Cardiac muscle cell (in vitro differentiated cells and primary cell): Measurements from ENCODE around the gene CORO7. TPM values are rescaled to one million over a fixed set of nuclear protein-coding genes. Genes with fewer than 3 reads are reported as not detected.

Experiments
- DNase-seq, 2 donors: peaks; one replicate each; pipeline versions ENCODE4 v3.0.0 to v3.0.0-alpha.2; 2010 to 2017; ENCODE audit warnings: low read depth in 1 of 2, low spot score in 1 of 2
- H3K27ac ChIP-seq: fragments of 200-600 bp; sonication (generic); 2 replicates; pipeline ENCODE4 v1.5.1; 2016
- H3K27me3 ChIP-seq: fragments of 200-600 bp; sonication (generic); 2 replicates; pipeline ENCODE4 v1.6.0; 2016; ENCODE audit warnings: control low read depth
- H3K36me3 ChIP-seq: fragments of 200-600 bp; sonication (generic); 2 replicates; pipeline ENCODE4 v1.5.1; 2016; ENCODE audit warnings: control low read depth
- H3K4me1 ChIP-seq: fragments of 200-600 bp; sonication (generic); 2 replicates; pipeline ENCODE4 v1.8.1; 2017; ENCODE audit warnings: low read depth, mild to moderate bottlenecking, mixed run types
- H3K4me3 ChIP-seq: fragments of 200-600 bp; sonication (generic); 2 replicates; pipeline ENCODE4 v1.5.1; 2016; ENCODE audit warnings: mild to moderate bottlenecking
- H3K9me3 ChIP-seq: fragments of 200-600 bp; sonication (generic); 2 replicates; pipeline ENCODE4 v1.5.1; 2017; ENCODE audit warnings: low read depth, mild to moderate bottlenecking, control low read depth
- polyA plus RNA-seq: library from polyadenylated mRNA; unstranded; fragments of >200 nt; fragmentation: Nextera tagmentation; extraction: Ambion mirVana; gene quantifications from 2 replicates; pipeline ENCODE4 v1.2.1, GENCODE V29; 2016
- total RNA-seq: library from RNA; depleted of rRNA; stranded (reverse); fragments of >200 nt; gene quantifications from 2 replicates; pipeline ENCODE4 v1.2.3, GENCODE V29; 2016
- TF ChIP-seq, protein P1 (sequence below): IDR thresholded peaks from 2 replicates; pipeline ENCODE4 v1.5.1; 2012; ENCODE audit warnings: low read depth, mild to moderate bottlenecking, low read length

The CORO7 gene
- total and polyA plus RNA-seq, 2 experiments from 2014 or later, result 62.1 to 66.5 TPM

DNA sequence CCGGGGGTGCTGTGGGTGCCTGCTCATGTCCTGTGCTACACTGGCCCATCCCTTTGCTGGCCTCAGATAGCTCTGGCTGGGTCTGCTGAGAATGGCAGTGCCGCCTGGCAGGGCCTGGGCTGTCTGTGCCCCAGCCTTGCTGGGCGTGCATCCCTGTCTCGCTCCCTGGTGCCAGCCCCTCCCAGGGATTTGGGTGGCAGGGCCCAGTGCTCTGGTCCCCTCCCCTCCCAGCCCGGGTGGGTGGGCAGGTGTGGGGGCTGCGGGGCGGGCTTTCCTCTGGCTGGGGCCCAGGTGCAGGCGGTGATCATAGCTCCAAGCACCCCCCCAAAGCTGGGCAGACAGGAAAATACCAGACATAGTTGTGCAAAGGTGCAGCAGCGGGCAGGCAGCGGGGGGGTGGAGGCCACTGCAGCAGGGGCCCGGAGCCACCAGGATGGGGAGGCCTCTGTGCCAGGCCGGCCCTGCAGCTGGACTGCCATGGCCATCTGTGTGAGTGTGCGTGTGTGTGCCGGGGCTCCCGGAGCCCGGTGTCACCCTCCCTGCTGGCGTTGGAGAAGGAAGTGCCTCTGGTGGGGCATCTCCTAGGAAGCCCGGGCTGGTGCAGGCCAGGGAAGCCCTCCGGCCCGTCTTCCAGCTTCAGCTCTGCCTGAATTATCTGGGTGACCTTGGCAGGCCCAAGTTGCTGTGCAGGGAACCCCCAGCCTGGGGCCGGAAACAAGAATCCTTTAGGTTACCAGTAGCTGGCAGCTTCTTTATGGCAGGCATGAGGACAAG, 93.1 kb downstream of the CORO7 start:
- Histone ChIP-seq H3K27ac (peak overlapping the region; percentile 81), H3K4me1 (peaks cover 45% of the 10 kb centered on the region), H3K27me3 (no peaks in the 10 kb centered on the region), H3K9me3 (no peaks in the 10 kb centered on the region), H3K4me3 (no peak overlapping the region), H3K36me3 (no peaks in the 10 kb centered on the region)
- no peak for DNase-seq
- TF ChIP-seq, protein P1, sequence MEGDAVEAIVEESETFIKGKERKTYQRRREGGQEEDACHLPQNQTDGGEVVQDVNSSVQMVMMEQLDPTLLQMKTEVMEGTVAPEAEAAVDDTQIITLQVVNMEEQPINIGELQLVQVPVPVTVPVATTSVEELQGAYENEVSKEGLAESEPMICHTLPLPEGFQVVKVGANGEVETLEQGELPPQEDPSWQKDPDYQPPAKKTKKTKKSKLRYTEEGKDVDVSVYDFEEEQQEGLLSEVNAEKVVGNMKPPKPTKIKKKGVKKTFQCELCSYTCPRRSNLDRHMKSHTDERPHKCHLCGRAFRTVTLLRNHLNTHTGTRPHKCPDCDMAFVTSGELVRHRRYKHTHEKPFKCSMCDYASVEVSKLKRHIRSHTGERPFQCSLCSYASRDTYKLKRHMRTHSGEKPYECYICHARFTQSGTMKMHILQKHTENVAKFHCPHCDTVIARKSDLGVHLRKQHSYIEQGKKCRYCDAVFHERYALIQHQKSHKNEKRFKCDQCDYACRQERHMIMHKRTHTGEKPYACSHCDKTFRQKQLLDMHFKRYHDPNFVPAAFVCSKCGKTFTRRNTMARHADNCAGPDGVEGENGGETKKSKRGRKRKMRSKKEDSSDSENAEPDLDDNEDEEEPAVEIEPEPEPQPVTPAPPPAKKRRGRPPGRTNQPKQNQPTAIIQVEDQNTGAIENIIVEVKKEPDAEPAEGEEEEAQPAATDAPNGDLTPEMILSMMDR, result no peak

DNA sequence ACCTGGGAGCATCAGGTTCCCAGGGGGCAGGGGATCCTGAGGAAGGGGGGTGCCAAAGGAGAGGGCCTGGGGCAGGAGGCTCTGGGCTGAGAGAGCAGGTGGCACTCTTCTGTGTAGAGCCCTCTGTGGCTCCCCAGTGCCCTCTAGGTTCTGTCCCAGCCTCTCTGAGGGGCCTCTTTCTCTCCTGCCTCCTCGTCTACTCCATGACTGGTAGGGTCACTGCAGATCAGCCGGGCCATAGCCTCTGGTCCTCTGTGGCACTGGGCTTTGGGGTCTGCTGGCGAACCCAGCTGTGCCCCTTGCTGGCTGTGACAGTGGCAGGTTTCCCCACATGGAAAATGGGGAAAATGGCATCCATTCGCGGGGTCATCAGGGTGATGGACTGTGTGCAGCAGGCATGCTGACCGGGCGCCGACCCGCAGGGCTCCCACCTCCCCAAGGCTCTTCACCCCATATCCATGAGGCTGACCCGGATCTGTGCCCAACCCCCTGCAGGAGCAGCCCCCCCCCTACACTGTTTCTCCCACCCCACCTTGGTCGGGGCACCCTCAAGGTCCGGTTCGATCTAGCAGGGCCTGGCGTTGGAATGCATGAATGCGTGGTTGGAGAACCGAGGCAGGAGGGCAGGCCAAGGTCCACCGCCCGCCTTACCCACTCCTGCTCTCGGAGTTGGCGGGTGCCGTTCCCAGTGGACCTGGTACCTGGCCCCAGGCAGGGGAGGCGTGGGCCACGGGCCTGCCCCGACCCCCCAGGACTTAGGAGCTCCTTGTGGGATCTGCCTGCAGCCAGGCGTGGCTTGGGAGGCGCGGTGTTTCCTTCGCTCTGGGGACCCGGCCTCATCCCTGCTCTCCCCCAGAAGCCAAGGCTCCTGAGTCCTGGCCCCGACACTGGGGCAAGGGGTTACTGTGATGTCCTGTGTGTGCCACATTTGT, 94.0 kb downstream of the CORO7 start:
- Histone ChIP-seq H3K4me1 (peaks cover 49% of the 10 kb centered on the region), H3K4me3 (no peak overlapping the region), H3K27me3 (no peaks in the 10 kb centered on the region), H3K9me3 (no peaks in the 10 kb centered on the region), H3K36me3 (no peaks in the 10 kb centered on the region), H3K27ac (peak overlapping the region; percentile 81)
- no peak for DNase-seq
- TF ChIP-seq, protein P1, result no peak

DNA sequence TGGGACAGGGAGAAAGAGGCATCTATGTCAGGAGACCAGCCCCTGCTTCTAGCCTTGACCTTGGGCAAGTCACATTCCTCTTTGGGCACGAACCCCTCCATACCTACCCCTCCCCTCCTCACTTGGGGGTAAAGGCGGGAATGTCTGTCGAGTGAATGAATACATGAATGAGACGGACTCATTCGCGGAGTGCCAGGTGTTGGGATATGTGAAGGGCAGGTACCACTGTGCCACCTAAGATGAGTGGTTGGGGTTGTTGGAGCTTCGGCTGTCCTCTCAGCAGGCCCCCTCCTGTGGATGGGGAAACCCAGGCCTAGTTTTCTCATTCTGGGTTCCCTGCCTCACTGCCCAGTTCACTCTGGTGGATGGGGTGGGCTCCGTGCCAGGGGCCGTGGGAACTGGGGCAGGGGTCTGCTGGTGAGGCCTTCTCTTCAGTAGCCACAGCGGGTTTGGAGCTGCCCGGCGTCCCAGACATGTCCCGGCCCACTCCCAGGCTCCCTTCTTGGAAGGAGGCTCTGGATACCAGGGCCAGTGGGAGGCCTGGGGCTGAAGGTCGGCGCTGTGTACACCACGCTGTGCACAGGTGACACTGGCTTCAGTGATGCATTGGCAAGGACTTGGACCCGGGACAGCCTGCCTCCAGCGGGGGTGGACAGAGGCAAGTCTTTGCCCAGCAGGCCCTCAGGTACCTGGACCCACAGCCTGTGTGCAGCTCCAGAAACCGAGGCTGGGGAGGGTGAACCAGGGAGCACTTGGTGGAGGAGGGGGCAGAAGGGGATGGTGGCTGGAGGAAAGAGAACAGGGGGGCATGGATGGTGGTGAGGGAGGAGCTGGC, 94.9 kb downstream of the CORO7 start:
- H3K4me3 ChIP-seq, result no peak overlapping the region
- no peaks in the 10 kb centered on the region for H3K36me3 ChIP-seq
- DNase-seq, result no peak
- no peaks in the 10 kb centered on the region for H3K27me3 ChIP-seq
- peaks cover 51% of the 10 kb centered on the region for H3K4me1 ChIP-seq
- H3K9me3 ChIP-seq, result no peaks in the 10 kb centered on the region
- TF ChIP-seq, protein P1, result no peak
- H3K27ac ChIP-seq, result no peak overlapping the region

DNA sequence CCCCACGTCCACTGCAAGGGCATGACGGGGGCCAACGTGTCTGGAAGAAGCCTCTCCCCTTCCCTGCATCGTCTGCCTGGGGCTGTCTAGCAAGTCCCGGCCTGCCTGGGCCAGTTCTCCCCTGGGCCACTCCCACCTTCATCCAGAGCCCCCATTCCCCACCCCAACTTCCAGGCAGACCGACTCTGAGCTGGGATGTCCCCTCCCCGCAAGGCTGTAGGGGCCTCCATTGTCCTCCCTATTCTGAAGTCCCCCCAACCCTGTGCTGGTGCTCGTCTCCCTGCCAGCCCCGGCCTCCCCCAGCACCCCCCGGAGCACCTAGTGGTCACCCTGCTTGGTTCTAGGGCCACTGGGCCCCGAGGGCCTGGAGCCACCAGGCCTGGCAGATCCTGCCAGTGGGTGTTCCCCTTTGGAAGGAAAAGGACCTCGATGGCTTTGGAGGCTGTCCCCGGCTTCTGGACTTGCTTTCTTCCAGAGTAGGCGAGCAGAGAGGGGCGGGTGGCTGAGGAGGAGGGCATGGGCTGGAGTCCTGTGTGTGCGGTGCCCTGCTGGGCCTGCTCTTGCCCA, 95.7 kb downstream of the CORO7 start:
- no peaks in the 10 kb centered on the region for H3K27me3 ChIP-seq
- no peaks in the 10 kb centered on the region for H3K9me3 ChIP-seq
- peaks cover 51% of the 10 kb centered on the region for H3K4me1 ChIP-seq
- no peak overlapping the region for H3K27ac ChIP-seq
- H3K36me3 ChIP-seq, result no peaks in the 10 kb centered on the region
- TF ChIP-seq, protein P1, result no peak
- no peak for DNase-seq
- H3K4me3 ChIP-seq, result no peak overlapping the region
